Natural killer cell (primary cell): ENCODE measurements around the gene ARSH. TPM values are rescaled to one million over a fixed set of nuclear protein-coding genes. Genes with fewer than 3 reads are reported as not detected.

Experiments used
- ATAC-seq, 3 donors: fragments of 150-1000 bp in 2 of 3; fragments of 200-7000 bp in 1 of 3; cut with Tn5 transposase; 1 replicate in 1 of 3; 2 replicates in 2 of 3; pipeline ENCODE4 v1.10.0; 2021; ENCODE audit warnings: mild to moderate bottlenecking in 2 of 3, moderate library complexity in 2 of 3
- DNase-seq, 2 donors: peaks; one replicate each; pipeline versions ENCODE4 v3.0.0 to v3.0.0-alpha.2; 2013 to 2021; ENCODE audit warnings: mixed read lengths in 1 of 2
- H3K27ac ChIP-seq: one replicate; pipeline ENCODE4 v1.5.1; 2013; ENCODE audit warnings: mild to moderate bottlenecking, low read length
- H3K27me3 ChIP-seq: one replicate; pipeline ENCODE4 v1.6.1; 2013; ENCODE audit warnings: low read length; ENCODE audit not compliant: control insufficient read depth, insufficient read depth
- H3K36me3 ChIP-seq: one replicate; pipeline ENCODE4 v1.6.1; 2013; ENCODE audit warnings: low read length; ENCODE audit not compliant: control insufficient read depth, insufficient read depth
- H3K4me1 ChIP-seq: one replicate; pipeline ENCODE4 v1.6.1; 2013; ENCODE audit warnings: low read length; ENCODE audit not compliant: control insufficient read depth, insufficient read depth
- H3K4me3 ChIP-seq: one replicate; pipeline ENCODE4 v1.5.1; 2013; ENCODE audit warnings: low read length
- H3K9me3 ChIP-seq: one replicate; pipeline ENCODE4 v1.6.1; 2013; ENCODE audit warnings: low read length; ENCODE audit not compliant: control insufficient read depth, insufficient read depth
- H3K27ac Mint-ChIP-seq, 2 donors: one replicate each; pipeline ENCODE4 v1.8.0; 2022; ENCODE audit warnings: mild to moderate bottlenecking in 2 of 2, mixed read lengths in 2 of 2, moderate library complexity in 1 of 2
- H3K27me3 Mint-ChIP-seq, 2 donors: one replicate each; pipeline ENCODE4 v1.8.0; 2022; ENCODE audit warnings: low read depth in 2 of 2, mixed read lengths in 2 of 2
- H3K36me3 Mint-ChIP-seq: one replicate; pipeline ENCODE4 v1.8.0; 2022; ENCODE audit warnings: mixed read lengths
- H3K4me1 Mint-ChIP-seq, 2 donors: one replicate each; pipeline ENCODE4 v1.8.0; 2022; ENCODE audit warnings: mixed read lengths in 2 of 2
- H3K4me3 Mint-ChIP-seq: one replicate; pipeline ENCODE4 v1.8.0; 2022; ENCODE audit warnings: mild to moderate bottlenecking, moderate library complexity, mixed read lengths
- H3K9me3 Mint-ChIP-seq, 2 donors: one replicate each; pipeline ENCODE4 v1.8.0; 2022; ENCODE audit warnings: mixed read lengths in 2 of 2
- WGBS: methylation state at CpG from one replicate; pipeline ENCODE4 v1.1.7; 2013; ENCODE audit warnings: missing lambda C conversion rate; ENCODE audit not compliant: insufficient coverage; 5-methylcytosine and 5-hydroxymethylcytosine counted together
- intact Hi-C: fragments of 100-400 bp; cut with micrococcal nuclease; formaldehyde crosslinking; loops from one replicate; pipeline ENCODE4 v1.14.2; 2022
- total RNA-seq, 4 donors: library from RNA; stranded (reverse); fragments of 120-200 nt in 1 of 4; gene quantifications; one replicate each; pipeline versions ENCODE4 v1.2.3 to v1.2.4, GENCODE V29; 2013 to 2022
- TF ChIP-seq, protein P1 (sequence below): fragments of 200-600 bp; IDR thresholded peaks from one replicate; pipeline ENCODE4 v1.8.0; 2022; ENCODE audit warnings: antibody characterized with exemption

Gene ARSH
- total RNA-seq, 3 donors from 2014 or later (not counting 1 experiment from before 2014, with no cell fraction given) = not detected

DNA sequence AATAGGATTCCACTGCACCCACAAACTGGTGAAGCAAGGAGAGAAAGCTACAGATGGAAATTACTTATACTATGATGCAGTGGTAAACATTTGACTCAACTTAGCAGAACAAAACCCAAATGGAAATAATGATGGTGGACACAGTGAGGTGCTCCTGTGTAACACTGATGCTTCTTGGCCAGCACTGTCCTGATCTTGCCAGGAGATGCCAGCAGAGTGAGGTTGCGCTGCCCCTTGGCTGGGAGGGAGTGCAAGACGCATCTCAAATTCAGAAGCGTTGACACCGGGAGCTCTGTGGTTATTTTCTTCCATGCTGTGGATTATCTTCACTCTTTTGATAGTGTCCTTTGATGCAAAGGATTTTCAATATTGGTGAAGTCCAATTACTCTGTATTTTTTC, 22.0 kb upstream of the ARSH start:
- TF ChIP-seq, protein P1, sequence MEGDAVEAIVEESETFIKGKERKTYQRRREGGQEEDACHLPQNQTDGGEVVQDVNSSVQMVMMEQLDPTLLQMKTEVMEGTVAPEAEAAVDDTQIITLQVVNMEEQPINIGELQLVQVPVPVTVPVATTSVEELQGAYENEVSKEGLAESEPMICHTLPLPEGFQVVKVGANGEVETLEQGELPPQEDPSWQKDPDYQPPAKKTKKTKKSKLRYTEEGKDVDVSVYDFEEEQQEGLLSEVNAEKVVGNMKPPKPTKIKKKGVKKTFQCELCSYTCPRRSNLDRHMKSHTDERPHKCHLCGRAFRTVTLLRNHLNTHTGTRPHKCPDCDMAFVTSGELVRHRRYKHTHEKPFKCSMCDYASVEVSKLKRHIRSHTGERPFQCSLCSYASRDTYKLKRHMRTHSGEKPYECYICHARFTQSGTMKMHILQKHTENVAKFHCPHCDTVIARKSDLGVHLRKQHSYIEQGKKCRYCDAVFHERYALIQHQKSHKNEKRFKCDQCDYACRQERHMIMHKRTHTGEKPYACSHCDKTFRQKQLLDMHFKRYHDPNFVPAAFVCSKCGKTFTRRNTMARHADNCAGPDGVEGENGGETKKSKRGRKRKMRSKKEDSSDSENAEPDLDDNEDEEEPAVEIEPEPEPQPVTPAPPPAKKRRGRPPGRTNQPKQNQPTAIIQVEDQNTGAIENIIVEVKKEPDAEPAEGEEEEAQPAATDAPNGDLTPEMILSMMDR = no peak
- Mint-ChIP-seq H3K4me1 (no peaks in the 10 kb centered on the region), H3K27ac (no peak overlapping the region), H3K27me3 (peaks cover 6 to 8% of the 10 kb centered on the region in 2 donors), H3K9me3 (no peaks in the 10 kb centered on the region), H3K4me3 (no peak overlapping the region), H3K36me3 (no peaks in the 10 kb centered on the region)
- Histone ChIP-seq H3K36me3 (no peaks in the 10 kb centered on the region), H3K9me3 (no peaks in the 10 kb centered on the region), H3K27me3 (no peaks in the 10 kb centered on the region), H3K4me1 (no peaks in the 10 kb centered on the region), H3K27ac (no peak overlapping the region), H3K4me3 (no peak overlapping the region)
- ATAC-seq = no peak
- no peak for DNase-seq
- WGBS = 98% methylated on average over 4 of the region's 4 CpGs
- intact Hi-C loops = no loop called here

GRCh38 chrX:2989565-2989964, 16.8 kb upstream of the ARSH start:
- H3K36me3 ChIP-seq = no peaks in the 10 kb centered on the region
- Mint-ChIP-seq H3K9me3 (no peaks in the 10 kb centered on the region), H3K27ac (no peak overlapping the region), H3K36me3 (no peaks in the 10 kb centered on the region), H3K27me3 (peaks cover 9 to 16% of the 10 kb centered on the region in 2 donors), H3K4me1 (no peaks in the 10 kb centered on the region), H3K4me3 (no peak overlapping the region)
- no peaks in the 10 kb centered on the region for H3K27me3 ChIP-seq
- no peak overlapping the region for H3K4me3 ChIP-seq
- no peak for ATAC-seq
- no peak for DNase-seq
- WGBS = 90% methylated on average over 1 of the region's 2 CpGs
- H3K9me3 ChIP-seq = no peaks in the 10 kb centered on the region
- TF ChIP-seq, protein P1 = no peak
- H3K4me1 ChIP-seq = no peaks in the 10 kb centered on the region
- intact Hi-C loops = no loop called here
- no peak overlapping the region for H3K27ac ChIP-seq

GRCh38 chrX:3010532-3010931, 4.2 kb downstream of the ARSH start:
- Mint-ChIP-seq H3K36me3 (no peaks in the 10 kb centered on the region), H3K27ac (no peak overlapping the region), H3K27me3 (peaks cover 3 to 18% of the 10 kb centered on the region in 2 donors), H3K4me3 (no peak overlapping the region), H3K4me1 (no peaks in the 10 kb centered on the region), H3K9me3 (no peaks in the 10 kb centered on the region)
- H3K4me1 ChIP-seq = no peaks in the 10 kb centered on the region
- no peak overlapping the region for H3K27ac ChIP-seq
- H3K9me3 ChIP-seq = no peaks in the 10 kb centered on the region
- no peak overlapping the region for H3K4me3 ChIP-seq
- no peaks in the 10 kb centered on the region for H3K27me3 ChIP-seq
- WGBS = 57% methylated on average over 1 of the region's 2 CpGs
- H3K36me3 ChIP-seq = no peaks in the 10 kb centered on the region
- DNase-seq (no peak), ATAC-seq (no peak)
- intact Hi-C loops = no loop called here
- TF ChIP-seq, protein P1 = no peak

DNA sequence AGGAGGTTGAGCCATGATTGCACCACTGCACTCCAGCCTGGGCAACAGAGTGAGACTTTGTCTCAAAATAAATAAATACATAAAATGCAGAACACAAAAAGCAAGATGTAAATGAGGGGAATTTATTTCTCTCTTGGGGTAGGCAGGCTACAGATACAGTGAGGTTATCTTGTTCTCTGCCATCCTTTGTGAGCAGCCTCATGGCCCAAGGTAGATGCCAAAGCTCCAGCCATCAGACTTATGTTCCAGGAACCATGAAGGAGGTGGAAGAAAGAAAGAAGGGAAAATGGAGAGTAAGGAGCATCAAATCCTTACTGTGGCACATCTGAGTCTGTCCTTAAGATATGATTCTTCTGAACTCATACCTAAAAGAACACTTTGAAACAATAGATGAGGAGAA, 11.1 kb downstream of the ARSH start:
- H3K36me3 Mint-ChIP-seq = no peaks in the 10 kb centered on the region
- H3K27ac ChIP-seq = no peak overlapping the region
- H3K9me3 Mint-ChIP-seq = no peaks in the 10 kb centered on the region
- H3K4me1 ChIP-seq = no peaks in the 10 kb centered on the region
- DNase-seq = no peak
- intact Hi-C loops = no loop called here
- no peak overlapping the region for H3K4me3 Mint-ChIP-seq
- no peaks in the 10 kb centered on the region for H3K27me3 ChIP-seq
- no peaks in the 10 kb centered on the region for H3K4me1 Mint-ChIP-seq
- peaks cover 3 to 16% of the 10 kb centered on the region in 2 donors for H3K27me3 Mint-ChIP-seq
- H3K9me3 ChIP-seq = no peaks in the 10 kb centered on the region
- TF ChIP-seq, protein P1 = no peak
- H3K27ac Mint-ChIP-seq = no peak overlapping the region
- ATAC-seq = no peak
- H3K4me3 ChIP-seq = no peak overlapping the region
- H3K36me3 ChIP-seq = no peaks in the 10 kb centered on the region
